SK-N-SH (cell line): ENCODE results near the gene ASCC1. TPM values are rescaled to one million over a fixed set of nuclear protein-coding genes. Genes with fewer than 3 reads are reported as not detected.

Experiments
- CTCF ChIA-PET: fragments of 300-600, 350-600 bp; formaldehyde crosslinking; extraction: SDS; loops from one replicate; lab custom pipeline; 2021; lab: Yijun Ruan, JAX
- POLR2A ChIA-PET: fragments of 350-600 bp; sonication (Branson Sonifier 250); formaldehyde crosslinking; extraction: SDS; loops from one replicate; lab custom pipeline; 2020; ENCODE audit warnings: antibody characterized with exemption, inconsistent platforms; lab: Yijun Ruan, JAX
- DNase-seq: peaks from one replicate; pipeline ENCODE4 v3.0.0; 2012
- H2AFZ ChIP-seq: fragments of 200-600 bp; sonication (generic); 2 replicates; pipeline ENCODE4 v1.8.1; 2016; ENCODE audit warnings: antibody characterized with exemption, mild to moderate bottlenecking, low read depth
- H3F3A ChIP-seq: fragments of 200-600 bp; sonication (generic); replicated peaks from 2 replicates; pipeline ENCODE3; 2016; ENCODE audit warnings: antibody characterized with exemption, mild to moderate bottlenecking; ENCODE audit not compliant: insufficient read depth
- H3K27ac ChIP-seq, 2 experiments: fragments of 200-500 bp in 1 of 2; fragments of 200-600 bp in 1 of 2; sonication (Bioruptor generic) in 1 of 2; sonication (generic), shearing (Covaris generic) in 1 of 2; 2 replicates each; pipeline versions ENCODE4 v1.5.1 to v1.6.1; 2014 to 2016; ENCODE audit warnings: low read depth in 2 of 2, inconsistent platforms in 1 of 2, low read length in 1 of 2, mild to moderate bottlenecking in 1 of 2, mixed read lengths in 1 of 2
- H3K27me3 ChIP-seq: fragments of 200-600 bp; sonication (generic), shearing (Covaris generic); 2 replicates; pipeline ENCODE4 v1.6.1; 2016; ENCODE audit warnings: mixed run types; ENCODE audit not compliant: insufficient read depth
- H3K36me3 ChIP-seq, 2 experiments: fragments of 200-500 bp in 1 of 2; fragments of 200-600 bp in 1 of 2; sonication (Bioruptor generic) in 1 of 2; sonication (generic) in 1 of 2; replicated peaks in 1 of 2; 2 replicates each; pipeline versions ENCODE3 to v1.5.1; 2014 to 2016; ENCODE audit warnings: low read length in 1 of 2, mild to moderate bottlenecking in 1 of 2; ENCODE audit not compliant: insufficient read depth in 2 of 2, control insufficient read depth in 1 of 2
- H3K4me1 ChIP-seq, 2 experiments: fragments of 200-500 bp in 1 of 2; fragments of 200-600 bp in 1 of 2; sonication (Bioruptor generic) in 1 of 2; sonication (generic), shearing (Covaris generic) in 1 of 2; 2 replicates each; pipeline versions ENCODE4 v1.5.1 to v1.6.1; 2014 to 2016; ENCODE audit warnings: low read depth in 1 of 2, low read length in 1 of 2, mixed run types in 1 of 2; ENCODE audit not compliant: insufficient read depth in 2 of 2, control insufficient read depth in 1 of 2
- H3K4me2 ChIP-seq: fragments of 200-600 bp; sonication (generic), shearing (Covaris generic); 2 replicates; pipeline ENCODE4 v1.6.1; 2017; ENCODE audit warnings: mixed run types
- H3K4me3 ChIP-seq, 2 experiments: fragments of 200-500 bp in 1 of 2; fragments of 200-600 bp in 1 of 2; sonication (Bioruptor generic) in 1 of 2; sonication (generic), shearing (Covaris generic) in 1 of 2; 2 replicates each; pipeline versions ENCODE4 v1.5.1 to v1.8.1; 2014 to 2016; ENCODE audit warnings: low read depth in 2 of 2, inconsistent platforms in 1 of 2, low read length in 1 of 2, mild to moderate bottlenecking in 1 of 2, mixed read lengths in 1 of 2, moderate library complexity in 1 of 2
- H3K79me2 ChIP-seq: fragments of 200-600 bp; sonication (generic); 2 replicates; pipeline ENCODE4 v1.8.1; 2017; ENCODE audit warnings: mild to moderate bottlenecking; ENCODE audit not compliant: insufficient read depth
- H3K9ac ChIP-seq: fragments of 200-600 bp; sonication (generic); 2 replicates; pipeline ENCODE4 v1.6.1; 2017; ENCODE audit warnings: mixed run types
- H3K9me2 ChIP-seq: fragments of 200-600 bp; sonication (generic); 2 replicates; pipeline ENCODE4 v1.6.1; 2017; ENCODE audit warnings: mixed run types
- H3K9me3 ChIP-seq: fragments of 200-600 bp; sonication (generic); 2 replicates; pipeline ENCODE4 v1.6.1; 2017; ENCODE audit warnings: mixed run types, mild to moderate bottlenecking, moderate library complexity
- H4K20me1 ChIP-seq: fragments of 200-600 bp; sonication (generic); 2 replicates; pipeline ENCODE4 v1.6.1; 2017; ENCODE audit warnings: mild to moderate bottlenecking, mixed run types; ENCODE audit not compliant: insufficient read depth
- ELF1 ChIP-seq: IDR thresholded peaks from 2 replicates; pipeline ENCODE4 v1.4.0; 2012
- EP300 ChIP-seq, 2 experiments: IDR thresholded peaks; 2 replicates each; pipeline versions ENCODE4 v1.4.0 to v1.6.1; 2012; ENCODE audit warnings: borderline replicate concordance in 1 of 2, low read depth in 1 of 2, low read length in 1 of 2
- FOSL2 ChIP-seq: IDR thresholded peaks from 2 replicates; pipeline ENCODE4 v1.4.0; 2012; ENCODE audit warnings: low read depth, mild to moderate bottlenecking, moderate library complexity, borderline replicate concordance
- FOXJ3 ChIP-seq: sonication (generic); formaldehyde crosslinking; IDR thresholded peaks from 2 replicates; pipeline ENCODE4 v1.5.1; 2020; ENCODE audit warnings: mild to moderate bottlenecking, missing genetic modification reagents
- JUND ChIP-seq: IDR thresholded peaks from 2 replicates; pipeline ENCODE4 v1.4.0; 2012
- MEF2A ChIP-seq: IDR thresholded peaks from 2 replicates; pipeline ENCODE4 v1.4.0; 2012; ENCODE audit warnings: low read depth, borderline replicate concordance
- MXI1 ChIP-seq: IDR thresholded peaks from 2 replicates; pipeline ENCODE4 v1.6.1; 2012; ENCODE audit warnings: mild to moderate bottlenecking, low read depth, low read length, improper control_type of control experiment
- NFIC ChIP-seq: IDR thresholded peaks from 2 replicates; pipeline ENCODE4 v1.4.0; 2012; ENCODE audit warnings: borderline replicate concordance
- RAD21 ChIP-seq: IDR thresholded peaks from 2 replicates; pipeline ENCODE4 v1.6.1; 2012; ENCODE audit warnings: mild to moderate bottlenecking, low read length
- RCOR1 ChIP-seq: fragments of 150-350 bp; IDR thresholded peaks from 2 replicates; pipeline ENCODE4 v1.6.1; 2017; ENCODE audit warnings: antibody characterized with exemption, low read length
- RFX5 ChIP-seq: IDR thresholded peaks from 2 replicates; pipeline ENCODE4 v1.6.1; 2012; ENCODE audit warnings: mild to moderate bottlenecking, improper control_type of control experiment, low read length
- RXRA ChIP-seq: IDR thresholded peaks from 2 replicates; pipeline ENCODE4 v1.4.0; 2012; ENCODE audit warnings: low read depth, mild to moderate bottlenecking, borderline replicate concordance
- TAF1 ChIP-seq: IDR thresholded peaks from 2 replicates; pipeline ENCODE4 v1.6.1; 2012; ENCODE audit warnings: low read depth, mild to moderate bottlenecking, low read length, moderate library complexity, borderline replicate concordance
- ZBTB33 ChIP-seq: IDR thresholded peaks from 2 replicates; pipeline ENCODE4 v1.4.0; 2012; ENCODE audit warnings: low read depth, borderline replicate concordance
- WGBS: methylation state at CpG from one replicate; pipeline ENCODE4 v1.1.6; 2017; ENCODE audit warnings: low lambda C conversion rate; 5-methylcytosine and 5-hydroxymethylcytosine counted together
- polyA plus RNA-seq, 3 experiments: library from polyadenylated mRNA; depleted of rRNA; stranded (reverse); fragments of >200 nt; gene quantifications; 2 replicates each; pipeline ENCODE4 v1.2.3, GENCODE V29; 2012
- TF ChIP-seq, protein P1 (sequence below): fragments of 200-600 bp; sonication (generic); IDR thresholded peaks from 2 replicates; pipeline ENCODE4 v1.6.1; 2017; ENCODE audit warnings: antibody characterized with exemption, mild to moderate bottlenecking, moderate library complexity

The ASCC1 gene
- polyA plus RNA-seq, 1 of the 3 experiments (the other 2 are of a cell fraction) = 15.0 TPM

GRCh38 chr10:72220637-72221036, 4.6 kb upstream of the ASCC1 start:
- Histone ChIP-seq H3K36me3 (peaks cover 3 to 11% of the 10 kb centered on the region in 2 experiments), H3K79me2 (peaks cover 44% of the 10 kb centered on the region), H3F3A (peaks cover 11% of the 10 kb centered on the region), H3K4me3 (no peak overlapping the region), H3K27ac (no peak overlapping the region), H2AFZ (no peak overlapping the region), H3K4me1 (peaks cover 5 to 6% of the 10 kb centered on the region in 2 experiments; a peak in 1 of 4 replicates), H3K4me2 (no peak overlapping the region), H4K20me1 (no peaks in the 10 kb centered on the region), H3K9me3 (no peaks in the 10 kb centered on the region), H3K27me3 (no peaks in the 10 kb centered on the region), H3K9ac (no peak overlapping the region), H3K9me2 (no peaks in the 10 kb centered on the region)
- DNase-seq = no peak
- no peak for TF ChIP-seq TAF1
- no peak for TF ChIP-seq RFX5
- no peak for TF ChIP-seq ZBTB33
- no peak for TF ChIP-seq RXRA
- no peak for TF ChIP-seq MXI1
- TF ChIP-seq RAD21 = no peak
- no peak for TF ChIP-seq NFIC
- TF ChIP-seq ELF1 = no peak
- TF ChIP-seq, protein P1, sequence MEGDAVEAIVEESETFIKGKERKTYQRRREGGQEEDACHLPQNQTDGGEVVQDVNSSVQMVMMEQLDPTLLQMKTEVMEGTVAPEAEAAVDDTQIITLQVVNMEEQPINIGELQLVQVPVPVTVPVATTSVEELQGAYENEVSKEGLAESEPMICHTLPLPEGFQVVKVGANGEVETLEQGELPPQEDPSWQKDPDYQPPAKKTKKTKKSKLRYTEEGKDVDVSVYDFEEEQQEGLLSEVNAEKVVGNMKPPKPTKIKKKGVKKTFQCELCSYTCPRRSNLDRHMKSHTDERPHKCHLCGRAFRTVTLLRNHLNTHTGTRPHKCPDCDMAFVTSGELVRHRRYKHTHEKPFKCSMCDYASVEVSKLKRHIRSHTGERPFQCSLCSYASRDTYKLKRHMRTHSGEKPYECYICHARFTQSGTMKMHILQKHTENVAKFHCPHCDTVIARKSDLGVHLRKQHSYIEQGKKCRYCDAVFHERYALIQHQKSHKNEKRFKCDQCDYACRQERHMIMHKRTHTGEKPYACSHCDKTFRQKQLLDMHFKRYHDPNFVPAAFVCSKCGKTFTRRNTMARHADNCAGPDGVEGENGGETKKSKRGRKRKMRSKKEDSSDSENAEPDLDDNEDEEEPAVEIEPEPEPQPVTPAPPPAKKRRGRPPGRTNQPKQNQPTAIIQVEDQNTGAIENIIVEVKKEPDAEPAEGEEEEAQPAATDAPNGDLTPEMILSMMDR = no peak
- no peak for TF ChIP-seq JUND
- no peak for TF ChIP-seq MEF2A
- TF ChIP-seq EP300 (IDR thresholded peaks at IDR 0.05; ENCODE audit: borderline replicate concordance in 1 of 2, low read depth in 1 of 2, low read length in 1 of 2) = no peak
- POLR2A ChIA-PET = interaction anchor here (0.7 kb wide), 1 partner anchor 96 kb away, joined by 4 read pairs; no protein-coding TSS in a partner anchor
- CTCF ChIA-PET = interaction anchor here (0.6 to 5.5 kb wide), 5 partner anchors 53 to 171 kb away, joined by 3 to 37 read pairs (median 16); partner anchors contain the start of gene DDIT4
- 98% methylated on average over 8 of the region's 8 CpGs for WGBS

- CTCF ChIA-PET = interaction anchor here (0.7 to 5.5 kb wide), 7 partner anchors 9 to 263 kb away, joined by 3 to 37 read pairs (median 4); no protein-coding TSS in a partner anchor
These were observed 3.2 kb upstream of the ASCC1 start for GRCh38 chr10:72219235-72219814.

More at GRCh38 chr10:72219235-72219814, 3.2 kb upstream of the ASCC1 start:
- H3K4me1 ChIP-seq = peaks cover 7 to 11% of the 10 kb centered on the region in 2 experiments; a peak in 2 of 4 replicates
- H3K27me3 ChIP-seq = no peaks in the 10 kb centered on the region
- H4K20me1 ChIP-seq = no peaks in the 10 kb centered on the region
- H3K36me3 ChIP-seq = peaks cover 0 to 9% of the 10 kb centered on the region in 2 experiments
- TF ChIP-seq EP300 (IDR thresholded peaks at IDR 0.05; ENCODE audit: borderline replicate concordance in 1 of 2, low read depth in 1 of 2, low read length in 1 of 2) = no peak
- no peak for TF ChIP-seq FOXJ3
- TF ChIP-seq ELF1 = no peak
- TF ChIP-seq RCOR1 = no peak
- TF ChIP-seq FOSL2 = no peak
- no peak for TF ChIP-seq RXRA
- peaks cover 54% of the 10 kb centered on the region for H3K79me2 ChIP-seq
- H3K9me2 ChIP-seq = no peaks in the 10 kb centered on the region
- 92% methylated on average over 6 of the region's 6 CpGs for WGBS
- no peak overlapping the region for H3K4me3 ChIP-seq
- H3K9ac ChIP-seq = no peak overlapping the region
- H3K27ac ChIP-seq = no peak overlapping the region
- H3K4me2 ChIP-seq = no peak overlapping the region
- H3F3A ChIP-seq = peaks cover 17% of the 10 kb centered on the region
- no peaks in the 10 kb centered on the region for H3K9me3 ChIP-seq
- H2AFZ ChIP-seq = no peak overlapping the region
- POLR2A ChIA-PET = interaction anchor here (0.9 to 1.3 kb wide), 2 partner anchors 54 to 79 kb away, joined by 3 read pairs; partner anchors contain the start of gene DDIT4
- DNase-seq = no peak
